ENCODE results near the gene MED12L. TPM values are rescaled to one million over a fixed set of nuclear protein-coding genes. Genes with fewer than 3 reads are reported as not detected.

The MED12L gene
- total and polyA plus RNA-seq, 7 donors = 0.16 to 0.71 (median 0.28) TPM; not detected in 2

- 91 to 97% methylated on average over 7 of the region's 7 CpGs for WGBS, 2 donors
Observed at GRCh38 chr3:151476344-151477018, 391.0 kb downstream of the MED12L start.

GRCh38 chr3:151477591-151478334 lies 392.3 kb downstream of the MED12L start:
- Histone ChIP-seq H3K27ac (peak overlapping the region in 1 of 4 donors; percentile 14), H3K4me3 (no peak overlapping the region), H3K36me3 (no peaks in the 10 kb centered on the region), H3K9me3 (peaks cover 0 to 11% (median 0%) of the 10 kb centered on the region in 4 donors), H3K27me3 (no peaks in the 10 kb centered on the region), H3K4me1 (peaks cover 0 to 50% (median 30%) of the 10 kb centered on the region in 4 donors)
- no peak for DNase-seq
- intact Hi-C loops (cut with DNase I) = no loop called here
- TF ChIP-seq POLR2A (IDR thresholded peaks at IDR 0.05) (no peak), EP300 (IDR thresholded peaks at IDR 0.05) (no peak), CTCF (IDR thresholded peaks at IDR 0.05) (no peak), POLR2AphosphoS5 (IDR thresholded peaks at IDR 0.05) (no peak)
- 76 to 88% methylated on average over 2 of the region's 2 CpGs for WGBS, 2 donors

More at GRCh38 chr3:151476344-151477018, 391.0 kb downstream of the MED12L start:
- no peak for DNase-seq
- Histone ChIP-seq H3K9me3 (peaks cover 0 to under 1% (median 0%) of the 10 kb centered on the region in 4 donors), H3K36me3 (no peaks in the 10 kb centered on the region), H3K27me3 (no peaks in the 10 kb centered on the region), H3K27ac (peak overlapping the region in 1 of 4 donors; percentile 14), H3K4me1 (peaks cover 0 to 50% (median 30%) of the 10 kb centered on the region in 4 donors), H3K4me3 (no peak overlapping the region)
- no peak for TF ChIP-seq EP300 (IDR thresholded peaks at IDR 0.05)
- TF ChIP-seq CTCF (IDR thresholded peaks at IDR 0.05) = no peak
- no peak for TF ChIP-seq POLR2A (IDR thresholded peaks at IDR 0.05)
- no peak for TF ChIP-seq POLR2AphosphoS5 (IDR thresholded peaks at IDR 0.05)
- intact Hi-C loops (cut with DNase I) = no loop called here

GRCh38 chr3:151478335-151478697 lies 392.9 kb downstream of the MED12L start:
- intact Hi-C loops (cut with DNase I) = no loop called here
- no peaks in the 10 kb centered on the region for H3K36me3 ChIP-seq
- H3K27me3 ChIP-seq = no peaks in the 10 kb centered on the region
- H3K27ac ChIP-seq = peak overlapping the region in 1 of 4 donors; percentile 14
- TF ChIP-seq EP300 (IDR thresholded peaks at IDR 0.05) (no peak), CTCF (IDR thresholded peaks at IDR 0.05) (no peak), POLR2AphosphoS5 (IDR thresholded peaks at IDR 0.05) (no peak), POLR2A (IDR thresholded peaks at IDR 0.05) (no peak)
- peaks cover 0 to 50% (median 30%) of the 10 kb centered on the region in 4 donors for H3K4me1 ChIP-seq
- H3K9me3 ChIP-seq = peaks cover 0 to 11% (median under 1%) of the 10 kb centered on the region in 4 donors
- DNase-seq = no peak
- 65 to 84% methylated on average over 1 of the region's 1 CpG for WGBS, 2 donors
- no peak overlapping the region for H3K4me3 ChIP-seq

GRCh38 chr3:151479452-151479851 lies 394.0 kb downstream of the MED12L start:
- intact Hi-C loops (cut with DNase I) = no loop called here

More at GRCh38 chr3:151479452-151479851, 394.0 kb downstream of the MED12L start:
- TF ChIP-seq CTCF (IDR thresholded peaks at IDR 0.05) (no peak), POLR2AphosphoS5 (IDR thresholded peaks at IDR 0.05) (peak in 3 of 4 donors; percentile 24 to 82 (median 67)), EP300 (IDR thresholded peaks at IDR 0.05) (peak in 1 of 4 donors; percentile 51)
- no peaks in the 10 kb centered on the region for H3K27me3 ChIP-seq
- WGBS, 2 donors = 25 to 27% methylated on average over 1 of the region's 1 CpG
- peaks cover 0 to 50% (median 30%) of the 10 kb centered on the region in 4 donors for H3K4me1 ChIP-seq
- peak overlapping the region in 2 of 4 donors; percentile 3 to 10 for H3K27ac ChIP-seq
- no peak overlapping the region for H3K4me3 ChIP-seq
- no peak for DNase-seq
- H3K9me3 ChIP-seq = peaks cover 0 to 11% (median 2%) of the 10 kb centered on the region in 4 donors
- H3K36me3 ChIP-seq = no peaks in the 10 kb centered on the region
